GM21737 (cell line): ENCODE results near the gene TJAP1.
"Not testable (repeated sequence)": the region's sequence is repeated elsewhere in the genome, so short reads cannot be mapped to it uniquely, and the experiment has no call there.

Experiments
- ATAC-seq: cut with Tn5 transposase; IDR thresholded peaks from one replicate; pipeline ENCODE4 v1.9.1; 2021; ENCODE audit warnings: mild to moderate bottlenecking, moderate library complexity; ENCODE audit not compliant: unreplicated experiment

The TJAP1 gene

GRCh38 chr6:43478008-43478372 lies 620 bp downstream of the TJAP1 start:
- no peak for ATAC-seq

- no peak for ATAC-seq
Observed at GRCh38 chr6:43481075-43481474, 3.7 kb downstream of the TJAP1 start.

GRCh38 chr6:43481591-43482236 lies 4.3 kb downstream of the TJAP1 start:
- no peak for ATAC-seq

DNA sequence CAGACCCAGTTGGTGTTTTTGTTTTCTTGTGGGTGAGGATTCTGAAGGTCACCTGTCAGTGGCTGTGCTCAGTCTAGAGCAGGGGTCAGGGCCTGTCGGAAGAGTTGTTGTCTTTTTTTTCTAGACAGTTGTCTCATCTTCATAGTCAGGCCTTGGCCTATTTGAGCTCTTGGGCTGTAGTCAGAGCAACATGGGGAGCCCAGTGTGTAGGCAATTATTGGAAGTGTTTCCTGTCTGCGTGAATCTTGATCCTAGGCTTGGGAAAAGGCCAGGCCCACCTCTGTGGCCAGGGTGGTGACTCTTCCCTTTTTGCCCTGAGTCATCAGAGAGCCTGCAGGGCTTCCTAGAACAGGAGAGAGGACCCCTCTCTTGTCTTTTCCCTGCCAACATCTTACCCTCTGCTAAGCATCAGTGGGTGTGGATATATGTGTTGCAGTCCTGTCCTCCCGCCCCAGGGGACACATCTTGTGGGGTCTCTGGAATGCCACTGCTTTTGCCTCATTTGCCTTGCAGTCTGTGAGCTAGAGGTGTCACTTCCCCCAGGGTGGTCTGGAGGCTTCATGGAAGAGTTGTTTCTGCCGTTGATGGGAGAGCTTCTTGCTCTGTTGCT lies 11.4 kb downstream of the TJAP1 start:
- no peak for ATAC-seq

DNA sequence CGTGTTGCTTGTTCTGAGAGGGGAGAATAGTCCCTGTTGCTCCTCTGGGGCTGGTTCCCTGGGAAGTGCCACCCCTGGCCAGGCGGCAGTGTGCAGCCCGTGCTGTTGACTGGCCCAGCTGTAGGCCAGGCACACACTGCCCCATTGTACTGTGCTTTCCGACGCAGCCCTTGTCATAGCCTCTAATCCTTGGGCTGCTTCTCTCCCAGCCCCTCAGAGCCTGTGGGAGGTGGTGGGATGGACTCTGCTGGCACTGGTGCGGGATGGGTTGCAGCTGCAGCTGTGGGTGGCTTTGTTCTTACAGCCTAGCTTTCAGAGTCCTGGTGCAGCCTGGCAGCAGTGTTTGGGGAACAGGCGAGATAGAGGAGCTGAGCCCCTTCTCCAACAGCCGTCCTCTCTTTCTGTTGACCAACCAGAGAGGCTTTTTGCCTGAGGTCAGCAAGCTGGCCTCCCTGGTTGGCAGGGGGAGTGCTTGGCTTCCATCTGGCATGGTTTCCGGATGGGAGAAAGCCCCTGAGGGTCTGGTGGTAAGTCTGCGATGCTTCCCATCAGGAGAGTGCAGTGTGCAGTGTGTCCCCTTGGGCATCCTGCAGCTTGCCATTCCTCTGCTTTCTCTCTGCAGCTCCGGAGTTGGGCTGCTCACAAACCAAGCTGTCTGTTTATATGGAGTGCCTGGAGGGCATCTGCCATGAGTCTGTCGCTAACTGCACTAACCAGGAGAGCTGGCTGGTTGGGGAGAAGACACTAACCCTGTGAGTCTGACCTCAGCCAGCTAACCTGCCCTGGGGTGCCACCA lies 12.1 kb downstream of the TJAP1 start:
- ATAC-seq, result no peak

DNA sequence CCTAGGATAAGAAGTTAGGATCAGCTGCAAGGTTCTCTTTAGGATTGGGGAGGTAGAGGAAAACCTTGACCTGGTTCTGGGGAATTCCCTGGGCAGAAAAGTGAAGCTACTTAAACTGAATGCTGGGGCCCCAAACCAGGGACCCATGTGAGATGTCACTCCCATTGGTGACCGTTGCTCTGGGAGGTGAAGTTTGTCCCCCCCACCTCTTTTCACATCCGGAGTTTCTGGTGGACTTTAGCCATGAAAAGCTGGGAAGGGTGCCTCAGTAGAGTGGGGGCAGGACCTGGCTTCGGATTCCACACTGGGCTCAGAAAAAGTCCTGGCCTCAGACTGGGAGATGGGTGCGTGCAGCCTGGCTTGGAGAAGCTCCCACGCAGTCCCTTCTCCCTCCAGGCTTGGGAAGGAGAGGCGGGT lies 13.2 kb downstream of the TJAP1 start:
- ATAC-seq, result no peak

DNA sequence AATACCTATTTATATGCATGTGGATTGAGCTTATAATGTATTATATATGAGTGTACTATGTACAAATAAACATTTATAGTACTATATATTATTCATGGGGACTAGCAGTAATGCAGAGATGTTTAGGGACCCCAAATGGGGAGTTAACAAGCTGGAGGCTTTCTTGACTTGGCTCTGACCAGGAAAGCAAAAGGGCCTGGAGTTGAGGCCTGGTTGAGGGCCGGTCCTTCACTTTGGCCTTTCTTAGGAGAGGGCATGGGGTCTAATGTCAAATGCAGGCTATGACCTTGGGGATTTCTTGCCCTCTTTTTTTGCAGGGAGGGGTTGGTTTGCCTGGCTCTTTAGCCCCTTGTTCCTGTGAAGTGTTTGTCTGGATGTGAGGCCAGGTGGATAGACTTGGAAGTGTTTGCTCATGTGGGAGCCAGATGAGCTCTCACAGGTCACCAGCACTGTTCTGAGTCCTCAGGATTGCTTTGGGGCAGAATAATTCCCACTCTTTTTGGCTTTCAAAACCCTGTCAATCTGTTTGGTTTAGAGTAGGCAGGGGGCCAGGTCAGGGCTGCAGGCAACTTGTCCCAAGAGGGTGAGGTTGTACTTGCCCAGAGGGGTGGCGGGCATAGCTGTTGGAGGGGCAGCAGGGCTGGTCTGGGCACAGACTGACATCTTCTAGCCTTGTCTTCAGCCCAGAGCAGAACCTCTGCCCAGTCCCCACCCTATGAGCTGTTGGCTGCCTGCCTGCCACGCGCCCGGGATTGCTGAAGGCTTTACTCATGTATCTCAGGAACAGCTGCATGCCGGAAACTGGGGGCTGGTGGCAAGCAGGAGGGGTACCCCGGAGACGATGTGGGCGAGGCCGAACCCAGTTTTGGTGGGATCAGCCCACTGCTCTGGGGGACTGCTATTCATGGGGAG lies 14.6 kb downstream of the TJAP1 start:
- ATAC-seq, result no peak

GRCh38 chr6:43492673-43493072 lies 15.3 kb downstream of the TJAP1 start:
- ATAC-seq, result no peak

GRCh38 chr6:43493230-43493629 lies 15.9 kb downstream of the TJAP1 start:
- no peak for ATAC-seq

GRCh38 chr6:43493833-43494232 lies 16.5 kb downstream of the TJAP1 start:
- ATAC-seq, result no peak

GRCh38 chr6:43494321-43494720 lies 17.0 kb downstream of the TJAP1 start:
- no peak for ATAC-seq

DNA sequence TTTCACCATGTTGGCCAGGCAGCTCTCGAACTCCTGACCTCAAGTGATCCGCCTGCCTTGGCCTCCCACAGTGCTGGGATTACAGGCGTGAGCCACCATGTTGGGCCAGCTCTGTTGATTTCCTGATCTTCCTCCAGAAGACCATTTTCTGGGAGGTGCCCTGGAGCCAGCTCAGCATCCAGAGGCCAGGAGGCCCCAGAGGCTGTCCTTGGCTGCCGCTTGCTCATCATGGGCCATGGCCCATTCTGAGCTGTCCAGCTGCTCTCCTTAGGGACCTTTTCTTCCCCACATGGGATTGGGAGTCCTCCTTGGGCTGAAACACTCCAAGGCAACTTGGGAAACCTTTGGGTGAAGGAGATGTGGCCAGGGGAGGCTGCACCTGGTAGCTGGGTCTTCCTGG lies 17.4 kb downstream of the TJAP1 start:
- no peak for ATAC-seq

GRCh38 chr6:43495409-43495941 lies 18.1 kb downstream of the TJAP1 start:
- ATAC-seq, result no peak

- no peak for ATAC-seq
Observed at GRCh38 chr6:43496370-43497128, 19.2 kb downstream of the TJAP1 start.

DNA sequence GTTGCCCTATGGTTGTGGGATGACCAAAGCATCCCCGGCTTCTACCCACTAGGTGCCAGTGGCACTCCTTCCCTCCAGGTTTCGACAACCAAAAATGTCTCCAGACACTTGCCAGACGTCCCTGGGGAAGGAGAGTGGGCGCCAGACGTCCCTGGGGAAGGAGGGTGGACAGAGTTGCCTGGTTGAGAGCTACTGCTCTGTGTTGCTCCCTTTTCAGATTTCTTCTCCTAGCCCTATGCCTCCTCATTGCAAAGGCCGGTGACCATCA lies 19.7 kb downstream of the TJAP1 start:
- no peak for ATAC-seq

- ATAC-seq, result no peak
Observed at GRCh38 chr6:43497689-43498088, 20.3 kb downstream of the TJAP1 start.

- not testable (repeated sequence) for ATAC-seq
Observed at GRCh38 chr6:43498291-43498690, 20.9 kb downstream of the TJAP1 start.

GRCh38 chr6:43499028-43499815 lies 21.9 kb downstream of the TJAP1 start:
- ATAC-seq, result no peak

GRCh38 chr6:43500921-43501320 lies 23.6 kb downstream of the TJAP1 start:
- ATAC-seq, result no peak

DNA sequence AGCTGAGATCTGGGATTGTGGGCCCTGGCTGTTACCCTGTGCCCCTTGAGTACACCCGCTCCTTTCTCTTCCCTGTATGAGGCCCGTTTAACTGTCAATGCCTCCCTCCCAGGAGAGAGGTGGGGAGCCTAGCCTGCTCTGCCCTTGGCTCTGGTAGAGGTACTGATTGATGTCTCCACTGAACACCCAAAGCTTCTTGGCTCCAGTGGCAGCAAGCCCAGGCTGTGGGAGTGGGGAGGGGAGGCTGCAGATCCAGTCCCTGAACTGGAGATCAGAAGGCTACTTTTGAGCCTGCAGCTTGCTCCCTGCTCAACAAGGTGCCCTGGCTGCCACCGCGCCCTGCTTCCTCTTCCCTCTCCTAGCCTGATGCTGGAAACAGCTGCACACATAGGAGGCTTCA lies 25.3 kb downstream of the TJAP1 start:
- no peak for ATAC-seq
